ENCODE data around the gene INTS7.

- TF ChIP-seq CTCF (IDR thresholded peaks at IDR 0.05) (no peak), POLR2A (IDR thresholded peaks at IDR 0.05) (no peak)
Measured at GRCh38 chr1:211892577-211892976, 142.8 kb downstream of the INTS7 start.
